ENCODE data around the gene MYL9.

Gene MYL9

GRCh38 chr20:36585410-36586125 lies 44.2 kb downstream of the MYL9 start:
- DNase-seq, result no peak

- no peak for DNase-seq
These were observed 46.2 kb downstream of the MYL9 start for GRCh38 chr20:36587388-36588070.

GRCh38 chr20:36591281-36591680 lies 50.0 kb downstream of the MYL9 start:
- no peak for DNase-seq

GRCh38 chr20:36591854-36592641 lies 50.7 kb downstream of the MYL9 start:
- DNase-seq, result peak; percentile 15

- DNase-seq, result no peak
These were observed 52.1 kb downstream of the MYL9 start for GRCh38 chr20:36593347-36593929.

- no peak for DNase-seq
These were observed 58.6 kb downstream of the MYL9 start for GRCh38 chr20:36599912-36600345.
